ENCODE data around the gene LTBR.
"Not testable (repeated sequence)": the region's sequence is repeated elsewhere in the genome, so short reads cannot be mapped to it uniquely, and the experiment has no call there.

LTBR gene

DNA sequence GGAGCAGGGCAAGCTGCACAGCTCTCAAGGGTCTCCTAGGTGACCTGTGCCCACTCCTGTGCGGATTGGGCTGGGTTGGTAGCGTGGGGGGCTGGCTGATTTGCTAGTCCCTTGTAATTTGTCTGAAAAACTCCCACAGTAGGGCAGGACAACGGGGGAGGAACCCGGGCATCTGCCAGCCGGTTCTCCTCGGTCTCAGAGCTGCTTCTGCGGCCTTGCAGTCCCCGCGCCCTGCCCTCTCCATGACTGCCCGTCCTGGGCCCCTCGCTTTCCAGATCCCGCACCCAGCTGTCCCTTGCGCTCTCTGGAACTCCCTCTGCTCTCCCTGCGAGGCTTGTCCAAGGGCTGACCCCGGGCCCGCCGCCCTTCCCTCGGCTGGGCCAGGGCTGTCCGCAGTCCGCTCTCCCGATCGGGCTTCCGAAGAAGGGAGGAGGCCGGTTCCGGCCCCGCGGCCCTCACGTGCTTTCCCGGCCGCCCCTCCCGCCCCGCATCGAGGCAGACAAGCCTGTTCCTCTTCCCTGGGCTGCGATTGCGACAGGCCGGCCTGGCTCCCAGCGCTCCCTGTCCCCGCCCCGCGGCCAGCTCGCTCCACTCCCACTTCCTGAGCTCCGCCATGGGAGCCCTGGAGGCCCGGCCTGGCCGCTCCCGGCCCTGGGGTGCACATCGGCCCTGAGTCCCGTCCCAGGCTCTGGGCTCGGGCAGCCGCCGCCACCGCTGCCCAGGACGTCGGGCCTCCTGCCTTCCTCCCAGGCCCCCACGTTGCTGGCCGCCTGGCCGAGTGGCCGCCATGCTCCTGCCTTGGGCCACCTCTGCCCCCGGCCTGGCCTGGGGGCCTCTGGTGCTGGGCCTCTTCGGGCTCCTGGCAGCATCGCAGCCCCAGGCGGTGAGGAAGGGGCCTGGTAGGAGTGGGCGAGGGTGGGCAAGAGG is at the start of gene LTBR:
LTBR (plus strand) TSS at position 591 of the 927 bp plus-strand sequence; CDS start at position 788, 197 bp downstream.
- no peak for DNase-seq

DNA sequence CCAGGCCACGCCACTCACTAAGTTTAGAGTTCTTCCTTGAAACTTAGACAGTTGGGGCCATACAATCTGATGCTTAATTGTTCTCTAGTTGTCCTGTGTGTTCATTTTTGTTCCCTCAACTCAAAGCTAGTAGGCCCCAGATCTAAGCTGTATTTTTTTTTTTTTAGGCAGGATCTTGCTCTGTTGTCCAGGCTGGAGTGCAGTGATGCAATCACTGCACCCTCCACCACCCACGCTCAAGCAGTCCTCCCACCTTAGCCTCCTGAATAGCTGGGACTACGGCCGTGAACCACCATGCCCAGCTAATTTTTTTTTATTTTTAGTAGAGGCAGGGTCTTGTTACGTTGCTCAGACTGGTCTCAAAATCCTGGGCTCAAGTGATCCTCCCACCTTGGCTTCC is 49.6 kb upstream of the LTBR start:
- no peak for DNase-seq

DNA sequence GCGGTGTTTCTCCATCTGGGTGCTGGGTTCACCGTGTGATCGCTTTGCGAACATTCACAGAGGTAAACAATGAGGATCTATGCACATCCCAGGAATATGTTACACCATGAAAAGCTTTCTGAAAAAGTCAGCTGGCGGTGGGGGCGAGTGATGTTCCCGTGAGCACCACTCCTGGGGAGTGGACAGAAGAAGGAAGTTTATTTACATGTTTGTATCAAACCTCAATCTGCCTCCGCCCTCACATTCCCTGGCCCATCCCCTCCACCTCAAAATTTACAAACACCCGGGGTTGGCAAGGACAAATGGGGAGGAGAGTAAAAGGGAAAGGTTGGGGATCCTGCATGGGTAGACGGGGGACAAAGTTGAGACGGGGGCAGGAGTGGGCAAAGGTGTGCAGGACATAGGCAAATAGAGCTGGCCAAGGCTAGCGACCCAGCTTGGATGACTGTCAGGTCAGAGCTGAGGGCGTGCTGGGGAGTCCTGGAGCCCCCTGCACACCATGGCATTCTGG is 49.0 kb upstream of the LTBR start:
- no peak for DNase-seq

DNA sequence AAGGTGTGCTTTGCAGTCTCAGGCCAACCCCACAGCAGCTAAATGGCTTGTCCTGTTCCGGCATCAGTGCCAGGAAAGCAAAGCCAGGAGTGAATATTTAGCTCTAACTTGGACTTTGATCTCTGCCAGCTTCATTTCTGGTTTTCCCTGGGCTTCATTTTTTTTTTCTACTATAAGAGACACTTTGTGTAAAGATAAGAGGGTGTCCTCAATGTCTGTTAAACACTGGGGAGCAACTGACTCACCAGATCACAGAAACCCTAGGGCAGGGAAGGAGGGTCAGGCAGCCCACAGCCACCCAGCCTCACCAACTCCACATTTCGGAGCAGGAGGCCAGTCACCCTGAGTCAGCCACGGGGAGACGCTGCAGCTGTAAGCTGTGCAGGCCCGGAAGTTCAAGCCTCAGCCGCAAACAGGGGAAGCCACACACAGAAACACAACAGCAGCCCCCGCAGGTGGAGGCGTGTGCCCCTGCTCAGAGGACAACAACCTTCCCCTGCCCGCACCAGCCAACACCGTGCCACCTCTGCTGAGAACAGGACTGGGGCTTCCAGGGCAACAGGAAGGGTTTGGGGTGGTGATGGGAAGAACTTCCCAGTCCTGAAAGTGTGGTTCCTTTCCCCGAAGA is 48.4 kb upstream of the LTBR start:
- DNase-seq: peak; percentile 74

DNA sequence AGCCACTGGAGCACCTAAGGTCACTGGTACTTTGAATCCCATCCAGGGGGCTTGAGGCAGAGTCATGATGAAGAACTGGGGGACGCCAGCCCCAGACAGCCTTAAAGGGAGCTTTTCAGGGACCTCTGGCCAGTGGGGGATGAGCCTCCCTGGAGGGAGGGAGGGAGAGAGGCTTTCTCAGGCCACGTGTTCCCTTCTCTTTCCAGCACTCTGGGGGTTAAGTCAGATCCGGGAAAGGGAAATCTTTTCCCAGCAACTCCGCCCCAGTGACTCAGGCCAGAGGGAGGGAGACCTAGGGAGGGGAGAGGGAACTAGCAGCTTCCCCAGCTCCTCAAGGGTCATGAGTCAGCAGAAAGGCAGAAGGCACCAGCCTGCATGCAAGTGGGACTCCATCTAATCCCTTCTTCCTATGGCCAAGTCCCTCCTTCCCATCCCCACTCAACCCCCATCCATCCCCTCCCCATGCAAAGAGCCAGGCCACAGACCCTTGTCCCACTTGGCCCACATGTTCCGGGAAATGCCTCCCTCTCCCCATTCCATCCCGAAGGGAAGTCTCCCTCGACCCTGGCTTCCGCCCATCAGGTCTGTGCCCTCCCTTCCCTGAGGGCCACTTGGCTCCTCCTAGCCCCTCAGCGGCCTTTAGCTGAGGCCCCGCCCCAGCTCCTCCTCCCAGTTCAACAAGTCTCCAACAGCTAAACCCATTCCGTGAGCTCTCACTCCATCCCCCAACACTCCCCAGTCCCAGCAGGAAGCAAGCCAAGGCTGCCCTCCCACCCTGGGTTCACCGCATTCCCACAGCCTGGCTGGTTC is 47.7 kb upstream of the LTBR start:
- peak; percentile 99 for DNase-seq

DNA sequence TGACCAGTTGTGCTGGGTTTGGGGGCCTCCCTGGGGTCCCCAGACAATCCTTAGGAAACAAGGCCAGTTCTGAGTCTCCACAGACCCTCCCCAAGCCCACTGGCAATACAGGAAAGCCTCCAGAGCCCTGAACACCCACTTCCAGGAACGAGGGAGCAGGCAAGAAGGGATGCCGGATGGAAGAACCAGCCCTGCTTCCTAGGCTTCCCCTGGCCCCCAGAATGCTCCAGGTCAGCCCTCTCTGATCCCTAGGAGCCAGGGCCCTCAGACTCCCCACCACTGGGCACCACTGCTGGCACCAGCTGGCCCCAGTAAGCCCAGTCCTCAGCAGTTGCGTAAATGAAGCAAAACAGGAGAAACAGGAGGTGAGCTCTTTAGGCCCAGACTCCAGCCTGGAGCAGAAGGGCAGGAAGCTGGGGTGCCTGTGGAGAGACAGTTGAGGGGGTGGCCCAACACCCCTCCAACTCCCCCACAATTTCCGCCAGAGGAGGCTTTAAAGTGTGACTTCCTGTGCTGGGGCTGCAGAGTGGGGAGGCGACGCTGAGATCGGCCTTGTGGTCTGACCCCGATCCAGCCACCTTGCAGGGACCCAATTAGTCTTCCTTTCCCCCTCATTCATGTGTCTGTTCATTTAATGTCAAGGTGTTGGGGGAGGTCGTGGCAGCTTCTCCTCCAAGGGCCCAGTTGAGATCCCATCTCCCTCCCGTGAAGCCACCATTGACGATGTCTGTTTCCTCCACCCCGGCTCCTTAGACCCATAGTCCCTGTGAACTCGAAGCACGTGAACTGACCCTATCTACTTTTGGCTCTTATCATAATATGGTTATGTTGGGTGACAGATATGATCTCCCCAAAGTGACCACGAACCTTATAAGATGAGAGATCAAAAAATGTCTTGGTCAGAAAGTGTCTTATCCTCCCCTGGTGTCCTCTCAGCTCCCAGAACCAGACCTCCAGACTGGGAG is 46.8 kb upstream of the LTBR start:
- DNase-seq: no peak

DNA sequence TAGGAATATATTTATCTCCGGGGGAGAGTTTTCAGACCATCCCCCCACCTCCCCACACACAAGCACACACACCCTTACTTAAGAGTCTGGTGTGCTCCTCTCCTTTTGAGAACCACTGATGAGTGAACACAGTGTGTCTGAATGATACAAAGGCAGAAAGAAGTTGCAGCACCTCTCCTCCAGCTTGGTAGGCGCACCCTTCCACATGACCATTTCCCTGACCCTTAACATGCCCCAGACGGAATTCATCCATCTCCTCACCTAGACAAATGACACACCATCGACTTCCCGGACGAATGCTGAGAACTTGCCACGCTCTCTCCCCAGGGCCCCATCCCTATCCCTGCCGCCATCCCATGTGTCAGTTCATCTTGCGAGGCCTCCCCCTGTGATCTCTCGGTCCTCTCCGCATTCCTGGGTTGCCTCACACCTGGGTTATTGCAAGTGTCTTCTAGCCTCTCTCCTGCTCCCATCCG is 46.0 kb upstream of the LTBR start:
- no peak for DNase-seq

DNA sequence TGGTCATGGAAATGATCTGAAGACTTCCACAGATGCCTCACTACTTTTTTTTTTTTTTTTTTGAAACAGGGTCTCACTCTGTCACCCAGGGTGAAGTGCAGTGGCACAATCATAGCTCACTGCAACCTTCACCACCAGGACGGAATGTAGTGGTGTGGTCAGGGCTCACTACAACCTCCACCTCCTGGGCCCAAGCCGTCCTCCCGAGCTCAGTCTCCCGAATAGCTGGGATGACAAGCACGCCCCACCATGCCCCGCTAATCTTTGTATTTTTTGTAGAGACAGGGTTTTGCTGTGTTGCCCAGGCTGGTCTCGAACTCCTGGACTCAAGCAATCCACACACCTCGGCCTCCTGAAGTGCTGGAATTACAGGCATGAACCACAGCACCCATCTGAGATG is 45.4 kb upstream of the LTBR start:
- DNase-seq: not testable (repeated sequence)

DNA sequence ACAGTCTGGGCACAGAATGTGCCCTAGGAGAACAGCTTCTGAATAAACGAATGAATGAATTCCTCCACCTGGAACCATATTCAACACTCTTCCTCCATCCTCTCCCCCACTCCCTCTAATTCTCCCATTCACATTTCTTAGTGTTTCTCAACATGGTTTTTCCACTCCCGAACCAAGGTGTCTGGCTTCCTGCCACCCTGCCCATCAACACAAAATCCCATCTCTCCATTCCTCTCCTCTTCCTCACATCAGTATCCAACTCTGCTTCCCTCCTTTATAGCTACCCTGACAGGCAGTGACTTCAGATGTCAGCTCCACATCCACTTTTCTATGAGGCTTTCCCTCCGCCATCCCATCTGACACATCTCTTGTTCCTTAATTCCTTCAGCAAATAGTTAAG is 45.0 kb upstream of the LTBR start:
- no peak for DNase-seq

DNA sequence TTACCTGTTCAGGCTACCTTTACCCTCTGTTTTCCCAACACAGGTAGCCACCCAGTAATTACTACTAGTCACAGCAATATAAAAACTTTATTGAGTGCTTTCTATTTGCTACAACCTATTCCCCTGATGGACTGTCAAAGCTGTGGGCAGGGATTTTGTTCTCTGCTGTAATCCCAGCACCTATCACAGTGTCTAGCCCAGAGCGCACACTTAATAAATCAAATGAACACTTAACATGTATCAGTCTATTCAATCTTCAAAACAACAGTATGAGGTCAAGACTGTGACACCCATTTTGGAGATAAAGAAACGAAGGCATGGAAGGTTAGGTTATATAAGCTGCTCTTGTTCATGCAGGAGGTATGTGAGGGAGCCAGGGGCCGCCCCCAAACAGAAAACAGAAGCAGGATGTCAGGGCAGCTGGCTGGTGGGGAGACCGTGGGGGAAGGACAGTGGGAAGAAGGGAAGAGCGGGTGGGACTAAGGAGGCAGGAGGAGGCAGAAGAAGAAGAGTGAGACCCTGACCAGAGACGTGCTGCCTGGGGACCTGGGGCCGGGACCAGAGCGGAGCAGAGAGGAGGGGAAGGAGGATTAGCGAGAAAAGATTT is 43.8 kb upstream of the LTBR start:
- peak; percentile 40 for DNase-seq

DNA sequence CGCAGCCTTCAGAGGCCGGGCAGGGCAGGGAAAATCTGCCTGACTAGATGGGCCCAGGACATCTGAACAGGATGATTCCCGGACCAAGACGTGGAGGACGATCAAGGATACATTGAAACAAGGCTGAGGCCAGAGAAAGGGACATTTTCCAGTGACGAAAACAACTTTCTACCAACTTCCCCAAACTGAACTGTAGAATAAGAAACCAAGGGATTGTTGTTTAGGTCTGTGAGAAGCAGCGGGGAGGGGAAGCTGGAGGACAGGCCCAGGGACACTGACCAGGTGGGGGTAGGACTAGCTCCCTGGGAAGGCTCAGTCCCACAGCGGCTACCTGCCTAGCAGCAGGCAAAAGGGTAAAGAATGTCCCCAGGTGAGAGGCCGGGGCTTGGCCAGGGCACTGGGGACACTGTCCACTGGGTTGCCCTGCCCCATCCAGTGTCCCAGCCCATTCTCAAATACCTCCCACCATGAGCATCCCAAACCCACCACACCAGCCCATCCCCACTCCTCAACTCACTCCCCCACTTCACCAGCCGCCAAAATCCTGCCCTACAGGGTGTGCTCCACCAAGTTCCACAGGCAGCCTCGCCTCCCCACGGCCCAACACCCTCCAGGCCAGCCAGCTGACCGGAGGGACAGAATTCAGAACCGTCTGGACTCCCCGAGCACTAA is 43.1 kb upstream of the LTBR start:
- DNase-seq: no peak

DNA sequence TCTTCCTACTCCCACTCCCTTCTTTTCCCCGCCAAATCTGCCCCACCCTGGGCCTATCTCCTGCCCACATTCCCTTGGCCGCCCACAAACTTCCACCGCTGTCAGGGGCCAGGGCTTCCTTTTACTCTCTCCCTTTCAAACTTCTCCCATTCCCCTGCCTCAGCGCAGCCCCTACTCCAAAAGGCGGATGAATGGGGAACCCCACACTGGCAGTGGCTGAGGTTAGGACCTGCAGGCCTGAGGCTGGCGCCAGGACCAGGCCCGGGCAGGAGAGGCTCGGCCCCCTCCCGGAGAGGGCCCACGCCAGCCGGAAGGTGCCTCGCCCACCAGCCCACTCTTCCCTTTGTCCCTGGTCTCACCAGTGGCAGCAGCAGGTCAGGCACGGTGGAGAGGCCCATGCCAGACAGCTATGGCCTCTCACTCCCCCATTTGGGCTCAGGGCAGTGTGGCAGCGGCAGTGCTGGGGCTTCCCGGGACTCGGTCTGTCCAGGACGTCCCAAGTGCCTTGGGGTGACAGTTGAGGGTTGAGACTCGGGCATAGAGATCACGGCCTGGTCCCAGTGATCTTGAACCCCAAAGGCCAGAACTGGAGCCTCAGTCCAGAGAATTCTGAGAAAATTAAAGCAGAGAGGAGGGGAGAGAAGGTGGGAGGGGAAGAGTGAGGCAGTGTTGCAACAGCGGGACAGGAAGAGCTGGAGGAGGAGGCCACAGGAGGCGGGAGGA is 42.4 kb upstream of the LTBR start, which contains the start of gene TNFRSF1A:
TNFRSF1A (minus strand) TSS at position 660 of the 723 bp plus-strand sequence; CDS start at position 398, 262 bp downstream.
- peak; percentile 69 for DNase-seq

DNA sequence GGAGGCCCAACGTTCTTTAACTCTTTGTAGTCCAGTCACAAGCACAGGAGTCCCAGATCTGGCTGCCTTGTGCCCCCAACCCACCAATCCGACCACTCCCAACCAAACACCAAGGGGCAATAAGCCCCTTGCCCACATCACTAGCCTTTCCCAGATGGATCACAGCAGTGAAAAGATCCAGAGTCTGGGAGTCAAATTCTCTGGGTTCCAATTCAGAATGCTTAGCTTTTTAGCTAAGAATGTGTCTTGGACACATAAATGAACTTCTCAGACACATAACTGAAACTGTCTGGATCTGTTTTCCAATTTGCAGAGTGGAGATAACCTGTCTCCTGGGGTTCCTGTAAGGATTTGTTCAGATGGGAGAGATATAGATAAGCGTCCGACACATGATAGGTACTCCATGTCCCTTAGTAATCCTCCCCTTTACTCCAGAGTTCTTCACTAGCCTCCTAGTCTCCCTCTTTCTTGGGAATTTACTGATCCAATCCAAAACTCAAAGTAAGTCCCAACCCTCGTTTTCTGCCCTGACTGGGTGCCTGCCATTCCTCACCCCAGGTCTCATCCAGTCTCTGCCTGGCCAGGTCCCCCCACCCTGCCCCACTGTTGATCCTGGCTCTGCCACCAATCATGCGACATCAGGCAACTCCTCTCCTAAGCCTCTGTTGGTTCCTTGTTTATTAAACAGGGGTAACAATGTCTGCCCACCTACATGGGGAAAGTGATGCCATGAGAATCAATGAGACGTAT is 41.6 kb upstream of the LTBR start:
- no peak for DNase-seq

DNA sequence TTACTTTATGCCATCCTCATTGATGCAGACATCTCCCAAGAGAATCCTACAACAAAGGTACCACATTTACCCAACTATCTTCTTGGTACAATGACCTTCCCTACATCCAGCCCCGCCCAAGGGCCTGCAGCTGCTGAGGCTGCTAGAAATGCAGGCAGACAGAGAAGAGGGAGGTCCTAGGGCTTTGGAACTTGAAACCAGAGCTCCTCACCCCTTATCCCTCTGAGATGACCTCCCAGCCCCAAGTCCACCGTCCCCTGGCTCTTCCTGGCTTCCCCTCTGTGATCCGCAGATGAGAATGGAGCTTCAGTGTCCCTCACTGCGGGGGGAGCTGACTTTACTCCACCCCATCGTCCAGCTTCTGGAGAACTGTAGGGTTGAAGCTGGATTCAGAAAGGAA is 40.4 kb upstream of the LTBR start:
- no peak for DNase-seq

DNA sequence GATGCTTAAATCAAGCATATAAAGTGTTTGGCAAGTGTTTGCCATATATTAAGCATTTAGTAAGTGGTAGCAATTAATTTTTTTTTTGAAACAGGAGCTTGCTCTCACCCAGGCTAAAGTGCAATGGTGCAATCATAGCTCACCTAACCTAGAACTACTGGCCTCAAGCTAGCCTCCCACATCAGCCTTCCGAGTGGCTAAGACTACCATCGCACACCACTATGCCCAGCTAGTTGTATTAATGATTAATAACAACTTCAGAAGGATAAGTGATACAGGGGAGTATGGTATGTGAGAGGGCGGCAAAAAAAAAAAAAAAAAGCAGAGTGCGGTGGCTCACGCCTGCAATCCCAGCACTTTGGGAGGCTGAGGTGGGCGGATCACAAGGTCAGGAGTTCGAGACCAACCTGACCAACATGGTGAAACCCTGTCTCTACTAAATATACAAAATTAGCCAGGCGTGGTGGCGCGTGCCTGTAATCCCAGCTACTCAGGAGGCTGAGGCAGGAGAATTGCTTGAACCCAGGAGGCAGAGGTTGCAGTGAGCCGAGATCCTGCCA is 39.8 kb upstream of the LTBR start:
- not testable (repeated sequence) for DNase-seq

DNA sequence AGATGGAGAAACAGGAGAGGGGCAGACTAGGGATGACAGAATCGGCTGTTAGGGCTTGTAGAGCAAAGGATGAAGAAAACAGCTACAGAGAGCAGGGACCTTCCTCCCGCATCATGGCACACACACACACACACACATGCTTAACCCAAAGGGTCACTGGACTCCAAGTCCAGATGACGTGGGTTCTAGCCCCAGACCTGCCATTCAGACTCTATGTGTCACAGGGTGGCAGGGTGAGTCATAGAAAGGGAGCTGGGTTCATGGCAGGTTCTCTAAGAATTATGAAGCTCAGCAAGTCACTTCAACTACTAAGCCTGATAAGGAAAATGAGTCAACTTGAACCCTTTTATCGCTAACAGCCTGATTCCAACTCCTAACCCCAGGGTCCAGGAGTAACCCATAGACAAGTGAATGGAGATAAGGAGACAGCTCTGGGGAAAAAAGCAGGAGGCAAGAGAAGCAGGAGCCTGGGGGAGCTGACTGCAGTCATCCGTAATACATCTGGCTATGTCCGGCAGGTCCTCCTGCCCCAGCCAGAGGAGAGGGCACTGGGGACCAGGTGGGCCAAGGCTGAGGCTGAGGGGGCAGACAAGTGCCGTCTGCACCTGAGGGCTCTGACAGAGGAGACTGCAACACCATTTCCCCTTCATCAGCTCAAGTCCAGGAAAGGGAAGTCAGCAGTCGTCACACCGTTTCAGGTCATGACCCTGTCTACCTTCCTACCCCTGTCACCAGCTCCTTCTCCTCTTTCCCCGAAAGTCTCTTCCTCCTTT is 38.5 kb upstream of the LTBR start:
- no peak for DNase-seq

DNA sequence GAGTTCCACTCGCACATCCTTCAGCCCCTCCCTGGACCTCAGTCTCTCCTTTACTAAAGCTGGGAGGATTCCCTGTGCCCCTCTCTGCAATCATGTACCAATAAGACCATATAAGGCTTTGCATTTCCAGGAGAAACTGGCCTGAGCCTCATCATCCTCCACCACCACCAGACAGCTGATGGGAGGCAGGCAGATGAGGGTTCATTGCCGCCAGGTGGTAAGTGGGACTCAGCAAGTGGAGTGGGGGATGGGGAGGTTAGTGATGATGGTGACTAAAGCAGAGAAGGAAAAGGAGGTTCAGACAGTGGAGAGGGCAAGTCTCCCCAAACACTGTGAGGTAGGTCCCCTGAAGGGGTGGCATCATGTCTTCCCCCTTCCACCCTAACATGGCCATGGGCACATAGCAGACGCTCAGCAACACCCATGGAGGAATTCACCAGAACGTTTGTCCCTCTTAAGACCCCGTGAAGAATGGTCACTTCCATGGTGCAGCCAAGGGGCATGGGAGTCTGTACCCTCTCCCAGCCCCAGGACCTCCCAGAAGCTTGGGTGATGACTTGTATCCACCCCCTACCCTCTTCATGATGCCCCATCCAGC is 37.6 kb upstream of the LTBR start:
- DNase-seq: peak; percentile 24

DNA sequence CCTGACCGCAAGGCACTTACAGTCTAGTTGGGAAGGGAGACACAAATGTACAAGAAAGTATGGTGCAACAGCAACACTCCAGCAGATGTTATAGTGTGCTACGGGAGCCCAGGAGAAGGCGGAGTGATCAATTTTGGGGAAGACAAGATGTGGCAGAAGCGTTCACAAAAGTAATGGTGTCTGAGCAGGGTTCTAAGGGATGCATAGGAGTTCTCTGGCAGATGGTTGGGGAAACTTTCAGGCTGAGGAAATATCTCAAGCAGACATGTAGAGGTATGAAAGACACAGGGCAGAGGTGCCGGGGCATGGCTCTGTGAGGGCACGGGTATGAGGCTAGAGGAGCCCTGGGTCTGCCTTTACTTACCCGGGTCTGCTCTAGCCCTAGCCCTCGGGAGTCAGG is 37.0 kb upstream of the LTBR start:
- no peak for DNase-seq

Data from NCI-H82 (cell line).